Activated naive CD4-positive, alpha-beta T cell treated with anti-CD3 and anti-CD28 coated beads for 36 hours (primary cell): ENCODE results near the gene PPM1K. TPM values are rescaled to one million over a fixed set of nuclear protein-coding genes. Genes with fewer than 3 reads are reported as not detected.

ENCODE experiments used
- CTCF ChIA-PET: fragments of 350-600 bp; sonication (Branson Sonifier 250); formaldehyde crosslinking; loops from one replicate; lab custom pipeline; 2021; ENCODE audit warnings: antibody characterized with exemption; lab: Charles Lee
- DNase-seq: peaks from one replicate; pipeline ENCODE4 v3.0.0-alpha.2; 2020
- H3K27ac Mint-ChIP-seq: one replicate; pipeline ENCODE4 v1.8.0; 2021; ENCODE audit warnings: mild to moderate bottlenecking, mixed read lengths
- H3K27me3 Mint-ChIP-seq: one replicate; pipeline ENCODE4 v1.8.0; 2021; ENCODE audit warnings: low read depth, mixed read lengths
- H3K36me3 Mint-ChIP-seq: one replicate; pipeline ENCODE4 v1.8.0; 2021; ENCODE audit warnings: low read depth, mixed read lengths
- H3K4me1 Mint-ChIP-seq: one replicate; pipeline ENCODE4 v1.8.0; 2021; ENCODE audit warnings: low read depth, mixed read lengths
- H3K4me3 Mint-ChIP-seq: one replicate; pipeline ENCODE4 v1.8.0; 2021; ENCODE audit warnings: mild to moderate bottlenecking, moderate library complexity, mixed read lengths
- H3K9me3 Mint-ChIP-seq: one replicate; pipeline ENCODE4 v1.8.0; 2021; ENCODE audit warnings: mixed read lengths
- intact Hi-C: fragments of 100-400 bp; cut with micrococcal nuclease; formaldehyde crosslinking; loops from one replicate; pipeline ENCODE4 v1.15.1; 2023
- total RNA-seq, 2 experiments: library from RNA; stranded (reverse); gene quantifications; one replicate each; pipeline ENCODE4 v1.2.3, GENCODE V29; 2021

Gene PPM1K
- total RNA-seq, 2 experiments from 2014 or later = 54.1 to 55.2 TPM

GRCh38 chr4:88268913-88269312 lies 15.4 kb downstream of the PPM1K start:
- peaks cover 3% of the 10 kb centered on the region for H3K4me1 Mint-ChIP-seq
- CTCF ChIA-PET = interaction anchor here (0.8 to 0.9 kb wide), 2 partner anchors 44 to 50 kb away, joined by 3 read pairs; no protein-coding TSS in a partner anchor
- no peak overlapping the region for H3K27ac Mint-ChIP-seq
- intact Hi-C loops = no loop called here
- H3K27me3 Mint-ChIP-seq = no peaks in the 10 kb centered on the region
- peaks cover 11% of the 10 kb centered on the region for H3K36me3 Mint-ChIP-seq
- no peak for DNase-seq
- H3K4me3 Mint-ChIP-seq = no peak overlapping the region
- no peaks in the 10 kb centered on the region for H3K9me3 Mint-ChIP-seq

GRCh38 chr4:88264336-88264735 lies 20.0 kb downstream of the PPM1K start:
- Mint-ChIP-seq H3K4me1 (no peaks in the 10 kb centered on the region), H3K9me3 (no peaks in the 10 kb centered on the region), H3K27me3 (no peaks in the 10 kb centered on the region), H3K36me3 (peaks cover 32% of the 10 kb centered on the region), H3K27ac (no peak overlapping the region), H3K4me3 (no peak overlapping the region)
- no peak for DNase-seq
- intact Hi-C loops = no loop called here
- CTCF ChIA-PET = interaction anchor here (0.6 to 1.3 kb wide), 4 partner anchors 38 to 287 kb away, joined by 3 to 5 read pairs (median 4); no protein-coding TSS in a partner anchor

- Mint-ChIP-seq H3K27ac (no peak overlapping the region), H3K27me3 (no peaks in the 10 kb centered on the region), H3K4me1 (no peaks in the 10 kb centered on the region), H3K4me3 (no peak overlapping the region), H3K36me3 (peaks cover 19% of the 10 kb centered on the region), H3K9me3 (no peaks in the 10 kb centered on the region)
- CTCF ChIA-PET = no interaction called here
- intact Hi-C loops = no loop called here
- DNase-seq = no peak
These were observed 26.6 kb downstream of the PPM1K start for GRCh38 chr4:88257726-88258125.

- intact Hi-C loops = no loop called here
- Mint-ChIP-seq H3K4me3 (no peak overlapping the region), H3K4me1 (no peaks in the 10 kb centered on the region), H3K36me3 (peaks cover 3% of the 10 kb centered on the region), H3K27ac (no peak overlapping the region), H3K27me3 (no peaks in the 10 kb centered on the region), H3K9me3 (no peaks in the 10 kb centered on the region)
- no peak for DNase-seq
- CTCF ChIA-PET = no interaction called here
These were observed 29.2 kb downstream of the PPM1K start for GRCh38 chr4:88255111-88255510.

- Mint-ChIP-seq H3K9me3 (no peaks in the 10 kb centered on the region), H3K4me1 (no peaks in the 10 kb centered on the region), H3K27me3 (no peaks in the 10 kb centered on the region), H3K4me3 (no peak overlapping the region), H3K27ac (no peak overlapping the region), H3K36me3 (no peaks in the 10 kb centered on the region)
- no peak for DNase-seq
- intact Hi-C loops = no loop called here
- CTCF ChIA-PET = interaction anchor here (0.9 kb wide), 1 partner anchor 263 kb away, joined by 5 read pairs; no protein-coding TSS in a partner anchor
These were observed 32.4 kb downstream of the PPM1K start for GRCh38 chr4:88251924-88252323.

- CTCF ChIA-PET = interaction anchor here (0.5 to 1.7 kb wide), 2 partner anchors 37 to 268 kb away, joined by 3 read pairs; no protein-coding TSS in a partner anchor
- H3K27ac Mint-ChIP-seq = no peak overlapping the region
- intact Hi-C loops = no loop called here
- DNase-seq = no peak
- no peaks in the 10 kb centered on the region for H3K9me3 Mint-ChIP-seq
- peaks cover 10% of the 10 kb centered on the region for H3K4me1 Mint-ChIP-seq
- H3K36me3 Mint-ChIP-seq = no peaks in the 10 kb centered on the region
- H3K4me3 Mint-ChIP-seq = no peak overlapping the region
- no peaks in the 10 kb centered on the region for H3K27me3 Mint-ChIP-seq
These were observed 37.2 kb downstream of the PPM1K start for GRCh38 chr4:88247148-88247547.

- no peaks in the 10 kb centered on the region for H3K9me3 Mint-ChIP-seq
- H3K4me3 Mint-ChIP-seq = no peak overlapping the region
- CTCF ChIA-PET = interaction anchor here (1.7 kb wide), 1 partner anchor 269 kb away, joined by 3 read pairs; no protein-coding TSS in a partner anchor
These were observed 37.8 kb downstream of the PPM1K start for GRCh38 chr4:88246600-88246999.

GRCh38 chr4:88244816-88245579 lies 39.4 kb downstream of the PPM1K start:
- Mint-ChIP-seq H3K27ac (no peak overlapping the region), H3K36me3 (no peaks in the 10 kb centered on the region)
- CTCF ChIA-PET = interaction anchor here (1.0 to 1.2 kb wide), 3 partner anchors 26 to 212 kb away, joined by 3 to 4 read pairs (median 3); partner anchors contain the start of gene HERC5

More at GRCh38 chr4:88246600-88246999, 37.8 kb downstream of the PPM1K start:
- Mint-ChIP-seq H3K27ac (no peak overlapping the region), H3K4me1 (peaks cover 10% of the 10 kb centered on the region), H3K27me3 (no peaks in the 10 kb centered on the region), H3K36me3 (no peaks in the 10 kb centered on the region)
- DNase-seq = no peak
- intact Hi-C loops = no loop called here

GRCh38 chr4:88244056-88244455 lies 40.3 kb downstream of the PPM1K start:
- DNase-seq = no peak
- no peak overlapping the region for H3K27ac Mint-ChIP-seq
- H3K36me3 Mint-ChIP-seq = no peaks in the 10 kb centered on the region
- no peaks in the 10 kb centered on the region for H3K27me3 Mint-ChIP-seq
- intact Hi-C loops = no loop called here
- peaks cover 10% of the 10 kb centered on the region for H3K4me1 Mint-ChIP-seq
- H3K9me3 Mint-ChIP-seq = no peaks in the 10 kb centered on the region
- CTCF ChIA-PET = interaction anchor here (1.2 kb wide), 1 partner anchor 125 kb away, joined by 3 read pairs; no protein-coding TSS in a partner anchor
- no peak overlapping the region for H3K4me3 Mint-ChIP-seq

More at GRCh38 chr4:88244816-88245579, 39.4 kb downstream of the PPM1K start:
- peak; percentile 61 for DNase-seq
- H3K9me3 Mint-ChIP-seq = no peaks in the 10 kb centered on the region
- intact Hi-C loops = no loop called here
- no peaks in the 10 kb centered on the region for H3K27me3 Mint-ChIP-seq
- H3K4me3 Mint-ChIP-seq = peak overlapping the region; percentile 63
- H3K4me1 Mint-ChIP-seq = peaks cover 10% of the 10 kb centered on the region

GRCh38 chr4:88242144-88242543 lies 42.2 kb downstream of the PPM1K start:
- Mint-ChIP-seq H3K4me3 (no peak overlapping the region), H3K9me3 (no peaks in the 10 kb centered on the region), H3K27me3 (no peaks in the 10 kb centered on the region), H3K36me3 (no peaks in the 10 kb centered on the region), H3K27ac (no peak overlapping the region), H3K4me1 (peaks cover 10% of the 10 kb centered on the region)
- intact Hi-C loops = no loop called here
- no peak for DNase-seq
- CTCF ChIA-PET = interaction anchor here (0.8 to 1.0 kb wide), 2 partner anchors 23 to 31 kb away, joined by 3 read pairs; no protein-coding TSS in a partner anchor

- no peaks in the 10 kb centered on the region for H3K9me3 Mint-ChIP-seq
- DNase-seq = no peak
- no peak overlapping the region for H3K27ac Mint-ChIP-seq
- H3K4me1 Mint-ChIP-seq = peaks cover 5% of the 10 kb centered on the region
- intact Hi-C loops = no loop called here
- H3K36me3 Mint-ChIP-seq = no peaks in the 10 kb centered on the region
- H3K4me3 Mint-ChIP-seq = no peak overlapping the region
- CTCF ChIA-PET = interaction anchor here (0.7 kb wide), 1 partner anchor 17 kb away, joined by 3 read pairs; no protein-coding TSS in a partner anchor
- H3K27me3 Mint-ChIP-seq = no peaks in the 10 kb centered on the region
These were observed 44.1 kb downstream of the PPM1K start for GRCh38 chr4:88240297-88240714.

- Mint-ChIP-seq H3K9me3 (peaks cover 7% of the 10 kb centered on the region), H3K27me3 (no peaks in the 10 kb centered on the region), H3K4me1 (peaks cover 17% of the 10 kb centered on the region), H3K27ac (peak overlapping the region; percentile 28), H3K4me3 (peak overlapping the region; percentile 26), H3K36me3 (no peaks in the 10 kb centered on the region)
- CTCF ChIA-PET = interaction anchor here (0.7 kb wide), 1 partner anchor 416 kb away, joined by 3 read pairs; no protein-coding TSS in a partner anchor
- DNase-seq = no peak
- intact Hi-C loops = loop anchor here (1.0 kb wide), 1 partner anchor 52 kb away; no protein-coding TSS in a partner anchor
These were observed 53.2 kb downstream of the PPM1K start for GRCh38 chr4:88230969-88231771.
